Glomerular visceral epithelial cell (primary cell): ENCODE results near the gene PPL.
"Not testable (repeated sequence)": the region's sequence is repeated elsewhere in the genome, so short reads cannot be mapped to it uniquely, and the experiment has no call there.

Source experiments
- DNase-seq: peaks from one replicate; pipeline ENCODE4 v3.0.0-alpha.2; 2016; ENCODE audit errors: extremely low spot score

The PPL gene

GRCh38 chr16:4957720-4958509, 21.0 kb upstream of the PPL start, which contains the start of gene SEC14L5:
SEC14L5 (plus strand) TSS chr16:4958330; CDS start chr16:4959324, 994 bp downstream.
- DNase-seq: peak; percentile 98

GRCh38 chr16:4957420-4957719, 20.4 kb upstream of the PPL start:
- DNase-seq: no peak

- no peak for DNase-seq
These were observed 17.8 kb upstream of the PPL start for GRCh38 chr16:4954714-4955113.

GRCh38 chr16:4951583-4951982, 14.6 kb upstream of the PPL start:
- not testable (repeated sequence) for DNase-seq

GRCh38 chr16:4949986-4950385, 13.0 kb upstream of the PPL start:
- no peak for DNase-seq

- DNase-seq: no peak
These were observed 12.2 kb upstream of the PPL start for GRCh38 chr16:4948903-4949766.

GRCh38 chr16:4947722-4948503, 11.0 kb upstream of the PPL start:
- no peak for DNase-seq

GRCh38 chr16:4946917-4947316, 10.0 kb upstream of the PPL start:
- no peak for DNase-seq

GRCh38 chr16:4945560-4946502, 8.9 kb upstream of the PPL start:
- DNase-seq: peak; percentile 57

- DNase-seq: peak; percentile 99
These were observed 7.7 kb upstream of the PPL start for GRCh38 chr16:4944333-4945281.

GRCh38 chr16:4942481-4942880, 5.5 kb upstream of the PPL start:
- DNase-seq: no peak

- no peak for DNase-seq
These were observed 3.8 kb upstream of the PPL start for GRCh38 chr16:4940719-4941118.

- DNase-seq: no peak
These were observed 1.7 kb upstream of the PPL start for GRCh38 chr16:4938683-4939030.

GRCh38 chr16:4937782-4938682, 1.1 kb upstream of the PPL start:
- no peak for DNase-seq

GRCh38 chr16:4936181-4936990, 562 bp downstream of the PPL start:
- no peak for DNase-seq

- no peak for DNase-seq
These were observed 1.6 kb downstream of the PPL start for GRCh38 chr16:4935241-4935855.

GRCh38 chr16:4934591-4934990, 2.4 kb downstream of the PPL start:
- DNase-seq: no peak
